ENCODE data around the gene CDH15.
"Not testable (repeated sequence)": the region's sequence is repeated elsewhere in the genome, so short reads cannot be mapped to it uniquely, and the experiment has no call there.

Gene CDH15

DNA sequence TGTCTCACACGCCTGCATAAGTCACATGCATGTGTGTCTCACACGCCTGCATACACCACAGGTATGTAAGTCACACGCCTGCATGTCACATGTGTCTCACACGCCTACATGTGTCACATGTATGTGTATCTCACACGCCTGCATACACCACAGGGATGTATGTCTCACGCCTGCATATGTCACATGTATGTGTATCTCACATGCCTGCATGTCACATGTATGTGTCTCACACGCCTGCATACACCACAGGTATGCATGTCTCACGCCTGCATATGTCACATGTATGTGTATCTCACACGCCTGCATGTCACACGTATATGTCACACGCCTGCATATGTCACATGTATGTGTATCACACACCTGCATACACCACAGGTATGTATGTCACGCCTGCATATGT is 13.8 kb upstream of the CDH15 start:
- no peak for DNase-seq

DNA sequence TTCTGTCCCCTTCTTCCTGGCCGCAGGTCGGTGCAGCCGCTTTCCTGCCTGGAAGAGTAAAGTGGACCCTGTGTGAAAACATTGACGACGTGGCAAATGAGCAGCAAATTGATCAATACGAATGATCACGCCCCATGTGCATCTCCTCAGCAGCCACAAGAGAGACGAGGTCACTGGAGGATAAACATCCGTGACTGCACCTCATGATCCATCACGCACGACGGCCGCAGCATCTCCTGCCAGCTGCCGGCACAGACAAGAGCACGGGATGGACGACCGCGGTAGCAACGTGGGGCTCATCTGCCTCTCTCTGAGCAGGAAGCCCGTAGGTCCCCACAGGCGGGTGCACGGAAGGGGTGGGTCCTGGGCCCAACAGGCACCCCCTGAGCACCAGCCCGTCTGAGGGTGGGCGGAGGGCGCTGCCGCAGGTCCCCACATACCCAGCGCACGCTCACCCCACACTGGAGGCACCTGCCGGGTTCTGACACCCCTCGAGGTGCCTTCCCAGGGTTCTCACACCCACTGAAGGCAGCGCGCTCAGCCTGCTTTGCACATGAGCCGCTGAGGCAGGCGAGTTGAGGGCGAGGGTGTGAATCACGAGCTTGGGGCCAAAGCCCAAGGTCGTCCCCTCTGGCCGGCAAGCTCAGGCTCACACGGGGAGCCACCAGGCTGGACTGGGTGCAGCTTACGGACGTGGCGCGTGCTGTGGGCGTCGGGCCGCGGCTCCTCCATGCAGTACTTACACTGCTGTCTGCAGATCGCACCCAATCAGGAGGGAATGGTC is 12.3 kb upstream of the CDH15 start:
- DNase-seq = no peak

DNA sequence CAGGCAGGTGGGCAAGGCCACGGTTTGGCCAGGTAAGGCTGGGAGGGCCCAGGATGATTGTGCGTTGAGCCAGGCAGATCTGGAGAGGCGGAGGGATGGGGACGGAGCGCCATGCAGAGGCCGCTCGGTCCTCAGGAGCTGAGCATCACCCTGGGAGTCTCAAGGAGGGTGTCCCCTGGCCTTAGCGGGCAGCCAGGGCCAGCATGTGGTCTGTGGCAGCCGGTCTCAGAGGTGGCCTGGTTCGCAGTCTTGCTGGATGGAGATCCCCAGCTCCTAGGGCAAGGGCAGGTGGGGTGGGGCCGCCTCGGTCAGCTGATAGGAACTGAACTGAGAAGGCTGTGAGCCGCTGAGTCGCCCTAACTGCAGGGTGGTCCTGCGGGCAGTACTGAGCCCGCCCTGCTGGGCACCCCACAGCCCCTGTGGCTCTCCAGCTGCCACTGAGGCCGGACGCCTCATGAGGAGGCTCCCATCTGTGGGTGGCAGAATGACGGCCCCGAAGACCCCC is 11.6 kb upstream of the CDH15 start:
- DNase-seq = no peak

DNA sequence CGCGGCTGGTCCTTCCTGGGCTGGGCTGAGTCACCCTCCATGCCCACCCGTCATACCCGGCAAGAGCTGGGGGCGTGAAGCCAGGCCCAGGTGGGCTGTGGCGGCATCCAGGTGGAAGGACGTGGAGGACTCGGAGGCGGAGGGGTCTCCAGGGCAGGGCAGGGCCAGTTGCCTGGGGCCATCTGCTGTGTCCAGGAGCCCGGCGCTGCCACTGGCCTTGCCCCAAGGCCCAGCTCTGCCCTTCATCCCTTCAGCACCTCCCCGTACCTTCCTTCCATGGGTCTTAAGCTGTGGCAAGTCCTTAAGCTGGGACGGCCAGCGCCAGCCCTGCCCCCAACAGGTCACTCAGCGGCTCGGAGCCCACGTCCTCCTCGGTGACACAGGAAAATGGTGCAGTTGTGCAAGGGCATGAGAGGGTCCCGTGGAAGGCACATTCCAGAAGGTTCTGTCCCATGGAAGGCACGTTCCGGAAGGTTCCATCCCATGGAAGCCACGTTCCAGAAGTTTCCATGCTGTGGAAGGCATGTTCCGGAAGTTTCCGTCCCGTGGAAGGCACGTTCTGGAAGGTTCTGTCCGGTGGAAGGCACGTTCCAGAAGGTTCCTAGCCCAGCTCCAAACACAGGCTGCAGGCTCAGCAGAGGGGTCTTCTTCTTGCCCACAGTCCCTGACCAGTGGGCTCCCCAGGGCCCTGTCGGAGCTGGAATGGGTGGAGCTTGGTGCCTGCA is 10.4 kb upstream of the CDH15 start:
- no peak for DNase-seq

DNA sequence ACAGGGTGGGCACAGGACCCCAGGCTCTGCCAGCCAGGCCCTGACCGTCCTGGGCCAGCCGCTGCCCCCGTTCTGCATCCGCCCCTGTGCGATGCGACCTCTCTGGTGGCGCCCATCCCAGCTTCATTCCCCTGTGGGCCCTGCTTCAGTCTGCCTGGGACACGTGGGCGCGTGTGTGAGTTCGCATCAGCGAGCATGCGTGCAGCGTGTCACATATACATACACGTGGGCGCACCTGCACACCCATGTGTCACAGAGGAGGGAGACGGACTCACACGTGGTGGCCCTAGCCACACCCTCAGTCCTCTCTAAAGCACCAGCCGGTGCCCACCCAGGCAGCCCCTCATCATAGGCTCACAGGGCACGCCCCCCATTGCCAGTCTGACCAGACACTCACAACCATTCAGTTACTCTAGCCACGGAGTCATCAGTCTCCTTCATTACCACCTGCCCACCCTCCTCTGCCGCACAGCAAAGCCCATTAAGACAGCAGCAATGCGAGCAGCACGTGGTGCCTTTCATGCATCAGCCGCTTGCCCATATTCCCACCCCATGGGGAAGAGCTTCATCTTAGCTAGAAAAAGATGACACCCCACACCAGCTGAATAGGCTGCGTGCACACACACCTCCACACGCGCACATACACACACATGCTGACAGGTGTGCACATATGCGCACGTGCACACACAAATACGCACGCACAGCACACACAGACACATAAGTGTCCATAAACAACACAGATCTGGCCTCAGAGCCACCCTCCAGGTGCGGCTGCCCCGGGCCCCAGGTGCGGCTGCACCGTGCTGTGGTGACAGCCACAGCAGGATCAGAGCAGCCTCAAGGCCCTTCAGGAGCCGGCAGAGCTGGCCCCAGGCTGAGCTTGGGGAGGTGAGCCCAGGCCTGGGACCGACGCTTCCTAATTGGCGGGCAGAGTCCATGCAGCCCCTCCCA is 9.5 kb upstream of the CDH15 start:
- DNase-seq = no peak

DNA sequence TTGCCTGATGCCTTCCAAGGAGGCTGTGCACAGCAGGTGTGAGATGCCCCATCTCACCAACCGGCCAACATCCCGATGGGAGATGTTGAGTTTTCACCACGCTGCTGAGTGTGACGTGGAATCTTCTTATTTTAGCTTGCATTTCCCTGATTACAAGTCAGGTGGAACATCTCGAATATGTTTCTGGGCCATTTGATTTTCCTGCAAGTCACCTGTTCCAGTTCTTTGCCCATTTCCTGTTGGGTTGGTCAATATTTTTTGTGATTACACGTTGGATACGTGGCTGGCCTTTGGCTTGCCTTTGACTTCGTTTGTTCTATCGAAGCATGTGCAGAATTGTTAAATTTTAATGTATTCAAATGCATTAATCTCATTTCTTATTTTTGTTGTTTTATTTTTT is 8.3 kb upstream of the CDH15 start:
- DNase-seq = no peak

DNA sequence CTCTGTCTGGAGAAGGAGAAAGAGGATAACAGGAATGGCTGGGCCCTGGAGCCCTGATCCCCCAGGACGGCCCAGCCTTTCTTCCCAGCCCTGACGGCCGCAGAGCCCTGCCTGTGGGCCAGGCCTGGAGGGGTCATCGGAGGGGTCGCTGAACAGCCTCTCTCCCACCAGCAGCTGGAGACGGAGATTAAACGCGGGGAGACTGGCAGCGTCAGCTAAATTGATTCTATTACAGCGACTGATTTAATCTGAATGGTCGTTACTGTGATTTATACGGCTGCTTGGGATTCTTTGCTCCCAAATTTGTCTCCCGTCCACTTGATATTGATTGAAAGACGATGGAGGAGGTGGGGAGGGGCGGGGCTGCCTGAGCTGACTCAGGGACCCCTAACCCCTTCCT is 7.1 kb upstream of the CDH15 start:
- no peak for DNase-seq

DNA sequence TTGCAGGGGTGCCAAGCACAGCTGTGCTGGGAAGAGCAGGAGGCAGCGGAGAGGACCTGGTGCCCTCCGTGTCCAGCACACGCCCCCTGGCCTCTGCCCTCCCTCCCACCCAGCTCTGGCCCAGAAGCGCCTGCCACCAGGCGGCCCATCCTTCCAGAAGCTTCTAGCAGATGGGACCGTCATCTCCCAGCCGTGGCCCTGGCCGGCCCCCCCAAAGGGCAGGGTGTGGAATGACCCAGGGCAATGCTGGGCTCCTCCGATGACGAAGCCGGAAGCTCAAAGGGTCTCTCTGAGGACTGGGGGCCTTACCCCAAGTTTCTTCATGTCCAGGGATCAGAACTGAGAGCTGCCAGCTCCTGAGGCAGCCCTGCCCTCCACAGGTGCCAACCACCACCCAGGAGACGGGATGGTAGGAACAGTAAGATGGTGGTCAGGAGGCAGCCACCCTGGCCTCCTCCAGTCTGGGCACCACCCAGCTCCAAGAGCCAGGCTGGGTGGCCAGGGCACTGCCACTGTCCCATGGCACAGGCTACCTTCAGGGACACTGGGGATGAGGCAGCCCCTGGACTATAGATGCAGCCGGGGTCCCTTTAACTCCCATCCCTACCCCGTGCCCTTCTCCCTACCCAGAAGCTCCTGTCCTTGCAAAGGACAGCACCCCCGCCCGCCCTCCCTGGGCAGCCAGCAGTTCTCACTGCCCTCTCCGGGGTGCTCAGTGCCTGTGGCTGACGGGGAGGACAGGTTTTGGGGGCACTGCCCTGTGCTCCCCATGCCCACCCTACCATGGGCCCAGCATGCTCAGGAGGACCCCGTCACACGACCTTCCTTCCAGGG is 6.5 kb upstream of the CDH15 start:
- DNase-seq = no peak

DNA sequence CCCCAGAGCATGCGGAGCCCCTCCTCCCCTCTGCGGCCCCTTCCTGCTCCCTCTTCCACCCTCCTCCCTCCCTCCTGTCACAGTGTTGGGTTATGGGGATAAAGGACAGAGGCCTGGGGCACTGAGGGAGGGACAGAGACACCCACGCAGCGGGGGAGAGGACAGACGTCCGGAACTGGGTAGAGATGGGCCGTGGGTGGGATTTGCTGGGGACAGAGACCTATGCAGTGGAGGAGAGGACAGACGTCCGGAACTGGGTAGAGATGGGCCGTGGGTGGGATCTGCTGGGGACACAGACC is 5.9 kb upstream of the CDH15 start:
- DNase-seq = not testable (repeated sequence)

DNA sequence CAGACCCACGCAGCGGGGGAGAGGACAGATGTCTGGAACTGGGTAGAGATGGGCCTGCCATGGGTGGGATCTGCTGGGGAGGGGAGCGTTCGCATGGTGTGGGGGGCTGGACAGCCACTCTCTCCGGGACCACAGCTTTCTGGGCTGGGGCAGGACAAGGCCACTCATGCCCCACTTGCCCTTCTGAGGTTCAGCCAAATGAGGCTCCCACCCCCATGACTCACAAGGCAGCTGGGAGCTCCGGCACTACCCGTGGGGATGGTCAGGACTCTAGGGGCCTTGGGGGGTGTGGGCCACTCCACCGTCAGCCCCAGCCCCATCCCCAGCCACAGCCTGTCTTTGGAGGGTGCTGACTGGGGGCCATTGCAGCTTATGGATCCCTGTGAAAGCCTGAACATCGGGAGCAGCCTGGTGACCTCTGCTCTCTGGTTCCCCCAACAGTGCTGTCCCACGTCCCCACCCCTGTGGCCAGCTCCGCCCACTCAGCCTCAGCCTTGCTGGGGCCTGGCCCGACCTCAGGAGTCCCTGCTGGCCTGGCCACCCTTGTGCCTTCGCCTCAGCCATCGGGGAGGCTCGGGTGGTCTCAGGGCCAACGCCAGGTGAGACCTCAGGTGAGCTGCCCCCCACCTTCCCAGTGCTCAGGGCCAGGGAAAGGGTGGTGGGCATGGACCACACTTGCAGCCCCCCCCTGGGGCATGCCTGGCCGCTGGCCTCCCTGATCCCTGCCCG is 4.7 kb upstream of the CDH15 start:
- no peak for DNase-seq

DNA sequence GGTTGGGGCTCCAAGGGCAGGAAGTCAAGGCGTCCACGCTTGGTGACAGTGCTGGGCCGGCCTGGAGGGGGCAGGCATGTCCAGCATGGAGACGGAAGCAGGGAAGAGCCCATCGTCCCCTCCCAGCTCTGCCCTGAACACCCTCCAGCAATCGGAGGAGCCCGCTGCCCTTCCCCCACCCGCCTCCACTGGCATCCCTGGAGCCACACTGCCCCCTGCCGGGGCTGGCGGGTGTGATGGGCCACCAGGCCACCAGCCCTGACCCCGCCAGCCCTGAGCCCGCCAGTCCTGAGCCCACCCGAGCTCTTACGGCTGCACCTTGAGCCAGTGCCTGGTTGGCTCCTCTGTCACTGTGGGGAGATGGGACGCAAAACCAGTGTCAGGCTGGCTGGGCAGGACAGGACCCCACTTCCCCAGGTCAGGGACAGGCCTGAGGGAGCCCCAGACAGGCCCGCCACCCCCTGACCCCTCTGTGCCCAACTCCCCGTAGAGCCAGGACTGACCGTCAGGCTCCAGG is 4.1 kb upstream of the CDH15 start:
- DNase-seq = peak; percentile 90 to 92

DNA sequence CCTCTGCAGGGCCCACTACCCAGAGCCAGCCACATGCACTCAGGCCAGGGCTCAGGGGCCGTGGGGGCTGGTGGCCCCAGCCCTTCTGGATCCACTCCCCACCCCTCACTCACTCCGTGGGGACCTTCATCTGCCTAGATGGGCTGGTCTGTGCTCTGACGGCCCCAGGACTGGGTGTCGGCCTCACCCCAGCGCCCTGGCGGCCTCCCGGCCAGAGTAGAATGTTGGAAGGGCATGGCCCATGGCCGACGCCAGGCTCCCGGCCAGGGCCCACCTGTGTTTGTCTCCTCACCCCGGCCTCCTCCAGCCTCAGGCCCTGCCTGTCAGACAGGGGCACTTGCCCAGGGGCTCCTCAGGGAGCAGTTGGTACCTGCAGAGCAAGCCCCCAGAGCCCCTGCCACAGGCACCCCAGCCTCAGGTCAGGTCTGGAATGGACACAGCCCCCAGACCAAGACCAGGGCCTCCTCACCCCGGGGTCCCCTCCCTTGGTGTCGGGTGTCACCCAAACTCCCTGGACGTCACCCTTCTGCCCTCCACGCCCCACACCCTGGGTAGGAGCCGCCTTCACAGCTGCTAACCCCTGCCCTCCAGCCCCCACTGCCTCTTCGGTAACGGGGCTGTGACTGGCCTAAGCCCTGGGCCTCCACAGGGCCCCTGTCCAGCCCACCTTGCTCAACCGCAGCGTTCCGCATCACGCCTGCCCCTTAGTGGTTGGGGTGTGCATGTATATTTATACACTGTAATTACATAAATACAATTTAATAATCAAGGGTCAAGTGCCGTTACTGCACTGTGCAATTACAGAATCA is 3.0 kb upstream of the CDH15 start:
- no peak for DNase-seq

DNA sequence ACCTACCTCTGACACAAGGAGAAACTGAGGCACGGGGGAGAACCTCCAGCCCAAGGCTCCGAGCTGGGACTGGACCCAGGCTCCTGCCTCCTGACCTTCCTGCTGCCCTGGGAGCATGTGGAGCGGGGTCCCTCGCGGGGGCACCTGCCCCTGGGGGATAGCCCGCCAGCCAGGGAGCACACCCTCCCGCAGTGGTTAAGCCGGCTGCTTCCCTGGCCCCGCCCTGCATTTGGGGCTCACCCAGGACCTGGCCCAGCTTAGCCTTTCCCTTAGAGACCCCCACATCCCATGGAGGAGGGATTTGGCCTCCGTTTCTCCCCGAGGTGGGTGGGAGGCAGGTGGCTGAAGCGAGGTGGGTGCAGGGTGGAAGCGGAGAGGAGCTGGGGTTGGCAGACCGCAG is 1.8 kb upstream of the CDH15 start:
- DNase-seq = no peak

DNA sequence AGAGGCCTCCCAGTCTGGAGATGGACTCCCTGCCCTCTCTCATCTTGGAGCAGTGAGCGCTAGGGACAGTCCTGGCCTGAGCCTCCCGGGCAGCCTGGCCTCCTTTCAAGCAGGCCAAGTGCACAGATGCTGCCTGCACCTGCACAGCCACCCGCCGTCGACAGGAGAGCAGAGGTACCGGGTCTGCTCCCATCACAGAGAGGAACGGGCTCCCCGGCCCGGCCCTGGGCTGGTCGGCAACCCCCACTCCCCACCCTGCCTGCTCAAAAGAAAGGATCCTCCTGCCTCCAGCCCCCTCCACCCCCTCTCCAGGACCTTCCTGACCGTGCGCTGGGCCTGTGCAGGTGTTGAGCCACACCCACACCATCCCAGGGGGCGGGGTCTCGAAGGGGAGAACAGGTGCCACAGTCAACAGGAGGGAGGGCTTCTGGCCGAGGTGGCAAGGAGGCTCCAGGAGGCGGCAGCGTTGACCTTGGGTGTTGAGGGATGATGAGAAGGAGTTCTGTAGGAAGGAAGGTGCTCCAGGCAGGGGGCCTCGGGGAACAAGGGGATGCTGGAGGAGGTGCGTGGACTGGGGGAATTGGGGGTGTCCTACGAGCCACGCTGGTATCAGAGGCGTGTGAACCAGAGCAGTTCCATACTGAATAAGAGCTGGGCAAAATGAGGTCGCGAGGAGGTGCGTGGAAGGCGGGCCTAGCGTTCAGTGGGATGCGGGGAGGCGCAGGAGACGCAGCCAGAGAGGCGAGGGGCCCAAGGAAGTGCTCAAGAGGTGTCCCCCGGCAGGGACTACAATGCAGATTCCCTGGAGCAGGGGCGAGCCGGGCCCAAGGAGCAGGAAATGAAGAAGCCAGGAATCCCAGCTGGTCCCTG is 967 bp upstream of the CDH15 start:
- DNase-seq = peak; percentile 26 to 38

DNA sequence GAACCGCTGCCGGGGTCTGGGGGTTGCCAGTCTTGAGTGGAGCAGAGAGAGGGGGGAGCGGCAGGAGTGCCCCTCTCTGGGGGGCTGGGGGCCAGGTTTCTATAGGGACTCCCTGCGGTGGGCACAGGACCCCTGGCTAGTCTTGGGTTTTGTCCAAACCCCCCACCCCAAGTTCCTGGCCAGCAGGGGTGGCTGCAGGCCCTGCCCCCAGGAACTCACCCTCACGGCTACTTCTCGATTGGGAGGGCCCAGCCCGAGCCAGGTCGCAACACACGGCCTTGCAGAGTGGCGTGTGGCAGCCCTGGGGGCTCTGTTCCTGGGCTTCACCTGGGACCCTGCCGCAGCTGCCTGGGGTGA is 601 bp downstream of the CDH15 start:
- no peak for DNase-seq

DNA sequence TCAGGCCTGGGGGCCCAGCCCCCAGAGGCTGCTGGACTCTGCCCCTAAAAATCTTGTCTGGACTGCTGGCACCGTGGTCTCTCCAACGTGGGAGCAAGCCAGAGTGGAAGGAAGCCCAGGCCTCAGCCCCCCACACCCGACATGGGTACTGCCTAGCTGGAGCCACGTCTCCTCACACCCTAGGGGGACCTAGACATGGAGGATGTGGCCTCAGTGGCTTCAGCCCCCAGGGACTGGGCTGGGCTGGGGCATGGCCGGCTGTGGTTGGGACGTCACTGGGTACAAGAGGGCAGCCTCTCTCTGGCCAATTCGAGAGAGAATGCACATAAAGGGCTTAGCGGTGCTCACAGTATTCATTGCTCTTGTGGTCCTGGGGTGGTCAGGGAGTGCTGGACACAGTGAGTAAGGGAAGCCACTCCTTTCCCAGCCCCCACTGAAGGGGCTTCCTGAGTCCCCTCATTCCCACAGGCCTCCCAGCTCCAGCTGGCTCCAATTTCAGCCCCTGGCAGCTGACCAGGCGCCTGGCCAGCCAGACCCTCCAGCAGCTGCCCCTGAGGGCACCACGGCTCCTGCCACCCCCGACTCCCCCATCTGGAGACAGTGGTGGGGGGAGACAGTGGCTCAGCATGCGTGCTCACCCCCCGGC is 1.1 kb downstream of the CDH15 start:
- DNase-seq = no peak

DNA sequence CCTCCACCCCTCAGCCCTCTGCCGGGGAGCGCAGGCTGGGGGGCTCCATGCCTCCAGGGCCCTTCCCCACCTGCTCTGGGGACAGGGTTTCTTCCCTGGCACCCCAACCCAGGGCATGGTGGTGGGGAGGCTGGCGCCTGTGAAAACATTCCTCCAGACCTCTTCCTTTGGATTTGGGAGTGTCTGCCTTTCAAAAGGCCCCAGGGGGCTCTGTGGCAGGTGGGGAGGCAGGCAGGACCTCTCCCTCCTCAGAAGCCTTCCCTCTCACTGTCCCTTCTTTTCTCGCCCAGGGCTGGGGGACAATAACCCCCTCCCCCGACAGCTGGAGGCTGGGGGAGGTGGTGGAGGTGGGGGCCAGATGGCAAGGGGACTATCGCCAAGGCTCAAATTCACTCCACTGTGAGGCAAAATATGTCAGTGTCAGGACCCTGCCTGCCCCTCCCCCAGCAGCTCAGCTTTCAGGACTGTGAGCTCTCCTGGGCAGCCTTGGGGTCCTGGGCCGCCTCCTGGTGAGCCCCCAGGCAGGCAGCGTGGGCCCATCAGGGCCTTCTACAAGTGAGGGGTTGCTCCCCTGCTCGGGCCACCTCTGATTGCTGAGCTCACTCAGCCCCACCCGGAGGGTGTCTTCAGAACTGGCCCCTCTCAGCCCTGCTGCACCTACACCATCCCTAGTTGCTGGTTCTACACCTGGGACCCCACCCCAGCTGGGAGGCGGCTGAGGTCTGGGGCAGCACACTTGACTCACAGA is 1.8 kb downstream of the CDH15 start:
- DNase-seq = no peak

DNA sequence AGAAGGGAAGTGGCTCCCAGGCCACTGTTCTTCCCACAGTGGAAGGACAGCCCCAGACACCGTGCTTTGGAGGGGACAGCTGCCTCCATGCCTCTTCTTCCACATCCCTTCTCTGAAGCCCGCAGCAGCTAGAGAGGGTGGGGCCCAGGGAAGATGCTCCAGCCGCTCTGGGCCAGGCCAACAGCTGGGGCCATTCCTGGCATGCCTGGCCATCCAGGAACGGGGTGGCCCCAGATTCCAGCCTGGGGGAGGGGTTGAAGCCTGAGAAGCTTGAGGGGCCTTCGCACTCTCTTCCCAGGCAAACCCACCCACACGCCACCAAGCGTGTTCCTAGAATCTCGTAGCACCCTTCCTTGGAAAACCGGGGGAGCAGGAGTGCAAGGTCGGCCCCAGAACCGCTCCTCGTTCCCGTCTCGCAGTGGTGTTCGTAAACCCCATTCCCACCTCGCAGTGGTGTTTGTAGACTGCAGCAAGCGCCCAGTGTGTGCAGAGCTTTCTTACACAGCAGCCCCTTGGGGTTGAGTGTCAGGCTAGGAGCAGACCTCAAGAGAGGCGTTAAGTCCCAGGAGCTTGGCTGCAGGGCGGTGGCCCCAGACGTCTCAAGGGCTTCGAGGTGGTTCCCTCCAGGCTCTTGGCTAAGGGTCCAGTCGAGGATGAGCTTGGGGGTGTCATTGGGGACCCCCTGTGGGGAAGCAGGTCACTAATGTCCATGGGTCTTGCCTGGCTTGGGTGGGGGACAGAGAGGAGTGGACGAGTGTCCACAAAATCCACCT is 2.7 kb downstream of the CDH15 start:
- no peak for DNase-seq
